ENCODE data around the gene LRMDA. TPM values are rescaled to one million over a fixed set of nuclear protein-coding genes. Genes with fewer than 3 reads are reported as not detected.

Gene LRMDA
- total and polyA plus RNA-seq, 7 donors = 1.0 to 5.7 (median 2.5) TPM

GRCh38 chr10:75407224-75407712 is 24.2 kb upstream of the LRMDA start:
- Histone ChIP-seq H3K9me3 (no peaks in the 10 kb centered on the region), H3K4me1 (peaks cover 11% of the 10 kb centered on the region), H3K4me3 (peak overlapping the region; percentile 84), H3K27ac (no peak overlapping the region), H3K36me3 (ENCODE audit: insufficient read depth in 1 of 2, low read depth in 1 of 2) (no peaks in the 10 kb centered on the region), H3K27me3 (ENCODE audit: insufficient read depth in 3 of 3, low read length in 2 of 3) (peaks cover 4 to 75% (median 5%) of the 10 kb centered on the region in 3 donors)
- TF ChIP-seq, protein P1, sequence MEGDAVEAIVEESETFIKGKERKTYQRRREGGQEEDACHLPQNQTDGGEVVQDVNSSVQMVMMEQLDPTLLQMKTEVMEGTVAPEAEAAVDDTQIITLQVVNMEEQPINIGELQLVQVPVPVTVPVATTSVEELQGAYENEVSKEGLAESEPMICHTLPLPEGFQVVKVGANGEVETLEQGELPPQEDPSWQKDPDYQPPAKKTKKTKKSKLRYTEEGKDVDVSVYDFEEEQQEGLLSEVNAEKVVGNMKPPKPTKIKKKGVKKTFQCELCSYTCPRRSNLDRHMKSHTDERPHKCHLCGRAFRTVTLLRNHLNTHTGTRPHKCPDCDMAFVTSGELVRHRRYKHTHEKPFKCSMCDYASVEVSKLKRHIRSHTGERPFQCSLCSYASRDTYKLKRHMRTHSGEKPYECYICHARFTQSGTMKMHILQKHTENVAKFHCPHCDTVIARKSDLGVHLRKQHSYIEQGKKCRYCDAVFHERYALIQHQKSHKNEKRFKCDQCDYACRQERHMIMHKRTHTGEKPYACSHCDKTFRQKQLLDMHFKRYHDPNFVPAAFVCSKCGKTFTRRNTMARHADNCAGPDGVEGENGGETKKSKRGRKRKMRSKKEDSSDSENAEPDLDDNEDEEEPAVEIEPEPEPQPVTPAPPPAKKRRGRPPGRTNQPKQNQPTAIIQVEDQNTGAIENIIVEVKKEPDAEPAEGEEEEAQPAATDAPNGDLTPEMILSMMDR (IDR thresholded peaks at IDR 0.05) = no peak
- intact Hi-C loops (cut with DNase I) = loop anchor here (10.0 kb wide), 3 partner anchors 248 to 1138 kb away; no protein-coding TSS in a partner anchor
- ATAC-seq = no peak
- WGBS, 3 donors = 60 to 68% (median 63%) methylated on average over 37 of the region's 37 CpGs
- no peak for DNase-seq

- TF ChIP-seq, protein P1 (IDR thresholded peaks at IDR 0.05) = no peak
- H3K36me3 ChIP-seq (ENCODE audit: insufficient read depth in 1 of 2, low read depth in 1 of 2) = no peaks in the 10 kb centered on the region
- H3K4me3 ChIP-seq = peak overlapping the region; percentile 84
- intact Hi-C loops (cut with DNase I) = loop anchor here (10.0 kb wide), 3 partner anchors 247 to 1137 kb away; no protein-coding TSS in a partner anchor
- peaks cover 4 to 73% (median 5%) of the 10 kb centered on the region in 3 donors for H3K27me3 ChIP-seq (ENCODE audit: insufficient read depth in 3 of 3, low read length in 2 of 3)
- H3K27ac ChIP-seq = peak overlapping the region; percentile 73
- peak in 3 of 4 donors; percentile 18 to 52 (median 40) for ATAC-seq
- 10 to 21% (median 20%) methylated on average over 62 to 68 of the region's 68 CpGs for WGBS, 3 donors
- DNase-seq = peak; percentile 37 to 58
- peaks cover 11% of the 10 kb centered on the region for H3K4me1 ChIP-seq
- no peaks in the 10 kb centered on the region for H3K9me3 ChIP-seq
These were observed 23.5 kb upstream of the LRMDA start for GRCh38 chr10:75407713-75408508.

GRCh38 chr10:75408509-75408875 is 22.9 kb upstream of the LRMDA start:
- ATAC-seq = peak in 1 of 4 donors; percentile 17
- intact Hi-C loops (cut with DNase I) = loop anchor here (10.0 kb wide), 3 partner anchors 246 to 1136 kb away; no protein-coding TSS in a partner anchor
- DNase-seq = peak in 1 of 2 donors; percentile 33
- H3K36me3 ChIP-seq (ENCODE audit: insufficient read depth in 1 of 2, low read depth in 1 of 2) = no peaks in the 10 kb centered on the region
- WGBS, 3 donors = 4 to 7% (median 5%) methylated on average over 27 of the region's 27 CpGs
- peak overlapping the region; percentile 84 for H3K4me3 ChIP-seq
- TF ChIP-seq, protein P1 (IDR thresholded peaks at IDR 0.05) = no peak
- H3K27me3 ChIP-seq (ENCODE audit: insufficient read depth in 3 of 3, low read length in 2 of 3) = peaks cover 4 to 68% (median 4%) of the 10 kb centered on the region in 3 donors
- H3K9me3 ChIP-seq = no peaks in the 10 kb centered on the region
- H3K27ac ChIP-seq = peak overlapping the region; percentile 73
- peaks cover 5% of the 10 kb centered on the region for H3K4me1 ChIP-seq

DNA sequence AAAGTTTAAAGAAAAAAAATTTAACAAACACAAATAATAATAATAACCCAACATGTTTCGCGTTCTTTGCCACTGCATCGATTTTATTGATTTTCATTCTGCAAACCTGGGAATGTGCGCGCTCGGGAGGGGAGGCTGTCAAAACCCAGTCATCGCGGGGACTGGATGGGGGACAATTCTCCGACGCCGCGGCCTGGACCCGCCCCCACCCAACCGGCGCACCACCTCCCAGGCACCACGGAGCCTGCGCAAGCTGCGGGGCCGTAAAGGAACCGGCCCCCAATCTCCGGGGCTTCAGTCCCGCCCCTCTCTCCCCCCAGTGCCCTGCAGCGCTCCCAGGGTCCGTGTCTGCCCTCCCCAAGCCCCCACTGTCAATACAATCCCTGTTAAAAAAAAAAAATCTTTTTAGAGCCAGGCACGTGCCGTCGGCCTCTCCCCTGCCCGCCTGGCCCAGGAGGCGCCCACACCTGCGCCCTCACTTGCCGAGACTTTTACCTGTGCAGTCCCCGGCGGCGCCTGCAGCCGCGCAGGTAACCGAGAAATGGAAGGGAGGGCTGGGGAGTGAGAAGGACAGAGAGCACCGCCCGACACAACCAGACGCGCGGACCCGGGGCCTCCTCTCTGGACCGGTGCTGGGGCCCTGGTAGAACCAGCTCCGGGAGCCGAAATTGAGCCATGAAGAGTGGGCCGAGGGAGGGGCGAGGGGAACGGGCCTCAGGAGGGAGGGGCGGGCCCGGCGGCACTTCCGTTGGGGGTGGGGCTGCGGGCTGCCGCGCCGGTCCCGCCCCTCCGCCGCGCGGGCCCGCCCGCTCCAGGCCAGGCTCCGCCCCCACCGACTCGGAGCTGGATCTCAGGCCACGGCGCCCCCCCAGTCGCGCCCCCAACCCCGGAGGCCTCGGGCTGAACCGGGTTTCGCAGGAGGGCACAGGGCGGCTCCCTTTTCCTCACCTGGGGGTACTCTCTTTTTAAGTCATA is 22.2 kb upstream of the LRMDA start:
- Histone ChIP-seq H3K27me3 (ENCODE audit: insufficient read depth in 3 of 3, low read length in 2 of 3) (peaks cover 3 to 63% (median 4%) of the 10 kb centered on the region in 3 donors), H3K27ac (peak overlapping the region; percentile 73), H3K36me3 (ENCODE audit: insufficient read depth in 1 of 2, low read depth in 1 of 2) (no peaks in the 10 kb centered on the region), H3K9me3 (no peaks in the 10 kb centered on the region), H3K4me1 (peaks cover 1% of the 10 kb centered on the region), H3K4me3 (peak overlapping the region; percentile 84)
- 1% methylated on average over 50 to 76 of the region's 76 CpGs for whole genome bisulfite sequencing, 3 donors
- DNase-seq (peak; percentile 78 to 82), ATAC-seq (peak; percentile 79 to 94 (median 92))
- TF ChIP-seq, protein P1 (IDR thresholded peaks at IDR 0.05) = no peak
- intact Hi-C loops (cut with DNase I) = loop anchor here (10.0 kb wide), 3 partner anchors 246 to 1136 kb away; no protein-coding TSS in a partner anchor
